Fibroblast of lung (primary cell): Measurements from ENCODE around the gene ARHGAP44. TPM values are rescaled to one million over a fixed set of nuclear protein-coding genes. Genes with fewer than 3 reads are reported as not detected.

Experiments
- DNase-seq, 2 donors: peaks; one replicate each; pipeline versions ENCODE4 v3.0.0 to v3.0.0-alpha.2; 2010; ENCODE audit warnings: low read depth in 2 of 2
- H2AFZ ChIP-seq: 2 replicates; pipeline ENCODE4 v1.5.1; 2012; ENCODE audit warnings: low read length, control low read depth, inconsistent platforms
- H3K27ac ChIP-seq: 2 replicates; pipeline ENCODE4 v1.5.1; 2011; ENCODE audit warnings: low read length, control low read depth; ENCODE audit not compliant: insufficient read depth
- H3K27me3 ChIP-seq: 2 replicates; pipeline ENCODE4 v1.5.1; 2011; ENCODE audit warnings: mild to moderate bottlenecking, low read length; ENCODE audit not compliant: control insufficient read depth, insufficient read depth
- H3K36me3 ChIP-seq: 2 replicates; pipeline ENCODE4 v1.5.1; 2011; ENCODE audit warnings: low read length; ENCODE audit not compliant: control insufficient read depth, insufficient read depth
- H3K4me1 ChIP-seq: 2 replicates; pipeline ENCODE4 v1.5.1; 2011; ENCODE audit warnings: low read length; ENCODE audit not compliant: control insufficient read depth, insufficient read depth; ENCODE audit errors: extremely low read depth
- H3K4me2 ChIP-seq: 2 replicates; pipeline ENCODE4 v1.5.1; 2011; ENCODE audit warnings: low read length, control low read depth; ENCODE audit not compliant: insufficient read depth; ENCODE audit errors: extremely low read depth
- H3K4me3 ChIP-seq, 4 experiments: fragments of 200-600 bp in 1 of 4; sonication (generic) in 1 of 4; replicated peaks in 1 of 4; 2 replicates each; pipeline ENCODE4 v1.5.1; 2011 to 2016; ENCODE audit warnings: low read length in 4 of 4, low read depth in 3 of 4, mild to moderate bottlenecking in 3 of 4, control low read depth in 2 of 4, inconsistent platforms in 1 of 4, mixed read lengths in 1 of 4; ENCODE audit not compliant: insufficient read depth in 1 of 4; ENCODE audit errors: control extremely low read depth in 1 of 4
- H3K79me2 ChIP-seq: 2 replicates; pipeline ENCODE4 v1.5.1; 2012; ENCODE audit warnings: mild to moderate bottlenecking, low read length, inconsistent platforms; ENCODE audit not compliant: control insufficient read depth, insufficient read depth
- H3K9ac ChIP-seq: 2 replicates; pipeline ENCODE4 v1.5.1; 2011; ENCODE audit warnings: mild to moderate bottlenecking, low read length, control low read depth; ENCODE audit not compliant: insufficient read depth
- H3K9me3 ChIP-seq: 2 replicates; pipeline ENCODE4 v1.5.1; 2012; ENCODE audit warnings: low read depth, low read length; ENCODE audit not compliant: control insufficient read depth, insufficient read depth
- H4K20me1 ChIP-seq: 2 replicates; pipeline ENCODE4 v1.5.1; 2011; ENCODE audit warnings: low read length; ENCODE audit not compliant: control insufficient read depth, insufficient read depth; ENCODE audit errors: extremely low read depth
- EZH2 ChIP-seq: IDR thresholded peaks from 2 replicates; pipeline ENCODE4 v1.5.1; 2012; ENCODE audit warnings: low read length, control low read depth, mild to moderate bottlenecking; ENCODE audit errors: missing control alignments
- polyA plus RNA-seq, 2 donors: library from polyadenylated mRNA; depleted of rRNA in 1 of 2; stranded (reverse) in 1 of 2; unstranded in 1 of 2; fragments of >200 nt; gene quantifications; 2 replicates each; pipeline ENCODE4 v1.2.1, GENCODE V29; 2011 to 2012; ENCODE audit warnings: missing spikeins in 1 of 2
- total RNA-seq: library from RNA; depleted of rRNA; stranded (reverse); fragments of >200 nt; gene quantifications from 2 replicates; pipeline ENCODE4 v1.2.1, GENCODE V29; 2014
- TF ChIP-seq, protein P1 (sequence below), 2 donors: IDR thresholded peaks in 1 of 2; conservative IDR thresholded peaks in 1 of 2; 1 replicate in 1 of 2; 2 replicates in 1 of 2; pipeline ENCODE4 v1.5.1; 2011 to 2012; ENCODE audit warnings: low read length in 2 of 2, control low read depth in 1 of 2, inconsistent platforms in 1 of 2, low read depth in 1 of 2, mild to moderate bottlenecking in 1 of 2

ARHGAP44 gene
- total and polyA plus RNA-seq, 2 donors (not counting 1 experiment from before 2014, with no cell fraction given): 0.48 to 1.7 TPM

DNA sequence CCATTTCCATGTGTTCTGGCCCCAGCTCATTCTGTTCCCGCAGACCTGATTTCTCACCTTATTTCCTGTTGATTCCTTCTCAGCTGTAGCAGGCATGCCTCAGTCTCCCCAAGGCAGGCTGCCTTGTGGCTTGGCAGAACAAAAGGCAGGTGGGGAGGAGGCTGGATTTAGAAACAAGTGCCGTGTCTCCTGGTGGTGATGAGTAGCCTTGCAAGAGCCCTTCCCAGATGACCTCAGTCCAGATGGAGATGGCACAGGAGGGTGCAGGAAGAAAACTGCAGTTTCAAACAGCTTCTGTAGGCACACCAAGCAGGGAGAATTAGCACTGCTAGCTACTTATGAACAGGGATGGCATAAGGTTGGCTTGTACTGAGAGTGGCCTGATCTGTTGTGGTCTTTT, 64.6 kb downstream of the ARHGAP44 start:
- Histone ChIP-seq H3K9me3 (no peaks in the 10 kb centered on the region), H4K20me1 (no peaks in the 10 kb centered on the region), H3K27ac (no peak overlapping the region), H3K9ac (no peak overlapping the region), H2AFZ (no peak overlapping the region), H3K4me3 (no peak overlapping the region), H3K79me2 (no peaks in the 10 kb centered on the region), H3K27me3 (no peaks in the 10 kb centered on the region), H3K4me2 (no peak overlapping the region), H3K36me3 (no peaks in the 10 kb centered on the region), H3K4me1 (no peaks in the 10 kb centered on the region)
- no peak for TF ChIP-seq EZH2
- TF ChIP-seq, protein P1, sequence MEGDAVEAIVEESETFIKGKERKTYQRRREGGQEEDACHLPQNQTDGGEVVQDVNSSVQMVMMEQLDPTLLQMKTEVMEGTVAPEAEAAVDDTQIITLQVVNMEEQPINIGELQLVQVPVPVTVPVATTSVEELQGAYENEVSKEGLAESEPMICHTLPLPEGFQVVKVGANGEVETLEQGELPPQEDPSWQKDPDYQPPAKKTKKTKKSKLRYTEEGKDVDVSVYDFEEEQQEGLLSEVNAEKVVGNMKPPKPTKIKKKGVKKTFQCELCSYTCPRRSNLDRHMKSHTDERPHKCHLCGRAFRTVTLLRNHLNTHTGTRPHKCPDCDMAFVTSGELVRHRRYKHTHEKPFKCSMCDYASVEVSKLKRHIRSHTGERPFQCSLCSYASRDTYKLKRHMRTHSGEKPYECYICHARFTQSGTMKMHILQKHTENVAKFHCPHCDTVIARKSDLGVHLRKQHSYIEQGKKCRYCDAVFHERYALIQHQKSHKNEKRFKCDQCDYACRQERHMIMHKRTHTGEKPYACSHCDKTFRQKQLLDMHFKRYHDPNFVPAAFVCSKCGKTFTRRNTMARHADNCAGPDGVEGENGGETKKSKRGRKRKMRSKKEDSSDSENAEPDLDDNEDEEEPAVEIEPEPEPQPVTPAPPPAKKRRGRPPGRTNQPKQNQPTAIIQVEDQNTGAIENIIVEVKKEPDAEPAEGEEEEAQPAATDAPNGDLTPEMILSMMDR (conservative IDR thresholded peaks at IDR 0.05 in 1 of 2, IDR thresholded peaks at IDR 0.05 in 1 of 2; ENCODE audit: low read depth in 1 of 2, low read length in 2 of 2): no peak
- no peak for DNase-seq

DNA sequence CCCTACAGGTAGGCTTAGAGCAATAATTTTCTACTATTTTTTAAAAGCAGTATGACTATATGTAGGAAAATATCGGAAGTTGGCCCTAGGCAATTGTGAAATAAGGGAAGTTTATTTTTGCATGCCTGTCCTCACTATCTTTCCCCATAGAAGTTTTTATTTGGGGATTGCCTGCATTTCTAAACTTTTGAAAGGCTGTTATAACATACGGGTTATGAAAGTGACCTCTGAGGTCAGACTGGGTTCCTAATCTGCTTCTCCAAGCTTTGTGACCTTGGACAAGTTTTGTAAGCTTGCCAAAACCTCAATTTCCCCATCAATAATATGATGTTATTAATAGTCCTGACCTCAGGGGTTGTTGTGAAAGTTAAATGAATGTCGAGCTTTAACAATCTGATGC, 67.1 kb downstream of the ARHGAP44 start:
- no peaks in the 10 kb centered on the region for H3K4me1 ChIP-seq
- H3K36me3 ChIP-seq: no peaks in the 10 kb centered on the region
- DNase-seq: no peak
- H3K4me3 ChIP-seq: no peak overlapping the region
- H3K79me2 ChIP-seq: no peaks in the 10 kb centered on the region
- TF ChIP-seq, protein P1 (conservative IDR thresholded peaks at IDR 0.05 in 1 of 2, IDR thresholded peaks at IDR 0.05 in 1 of 2; ENCODE audit: low read depth in 1 of 2, low read length in 2 of 2): no peak
- TF ChIP-seq EZH2: no peak
- no peak overlapping the region for H3K27ac ChIP-seq
- no peak overlapping the region for H3K9ac ChIP-seq
- no peaks in the 10 kb centered on the region for H3K27me3 ChIP-seq
- no peaks in the 10 kb centered on the region for H3K9me3 ChIP-seq
- H4K20me1 ChIP-seq: no peaks in the 10 kb centered on the region
- no peak overlapping the region for H2AFZ ChIP-seq
- no peak overlapping the region for H3K4me2 ChIP-seq

GRCh38 chr17:12857592-12857991, 68.3 kb downstream of the ARHGAP44 start:
- Histone ChIP-seq H3K4me3 (no peak overlapping the region), H3K4me2 (no peak overlapping the region), H3K36me3 (no peaks in the 10 kb centered on the region), H4K20me1 (no peaks in the 10 kb centered on the region), H3K79me2 (no peaks in the 10 kb centered on the region), H3K9ac (no peak overlapping the region), H2AFZ (no peak overlapping the region), H3K9me3 (no peaks in the 10 kb centered on the region), H3K4me1 (no peaks in the 10 kb centered on the region), H3K27ac (no peak overlapping the region), H3K27me3 (no peaks in the 10 kb centered on the region)
- DNase-seq: no peak
- TF ChIP-seq, protein P1 (conservative IDR thresholded peaks at IDR 0.05 in 1 of 2, IDR thresholded peaks at IDR 0.05 in 1 of 2; ENCODE audit: low read depth in 1 of 2, low read length in 2 of 2): no peak
- no peak for TF ChIP-seq EZH2
